ENCODE results near the gene ARL8B.

GRCh38 chr3:5169807-5170206 lies 47.7 kb downstream of the ARL8B start:
- TF ChIP-seq EP300 (conservative IDR thresholded peaks at IDR 0.05; ENCODE audit: poor library complexity, severe bottlenecking) (no peak), CTCF (IDR thresholded peaks at IDR 0.05; ENCODE audit: poor library complexity, severe bottlenecking) (no peak), RAD21 (conservative IDR thresholded peaks at IDR 0.05) (no peak)

All from neural cell (in vitro differentiated cells).